ENCODE results near the gene MIEF2.

- no peak for TF ChIP-seq CTCF (IDR thresholded peaks at IDR 0.05)
- TF ChIP-seq POLR2AphosphoS5 (IDR thresholded peaks at IDR 0.05; ENCODE audit: low read depth, low read length): no peak
- no peak for TF ChIP-seq TCF7L2 (IDR thresholded peaks at IDR 0.05; ENCODE audit: low read depth, low read length)
Measured at GRCh38 chr17:18250259-18250658, 10.2 kb upstream of the MIEF2 start.

All from Panc1 (cell line).